ENCODE measurements around the gene LSG1. TPM values are rescaled to one million over a fixed set of nuclear protein-coding genes. Genes with fewer than 3 reads are reported as not detected.

Gene LSG1
- total RNA-seq, 2 experiments from 2014 or later: 50.6 to 56.6 TPM

GRCh38 chr3:194691481-194692283 lies 19.7 kb upstream of the LSG1 start:
- no peak overlapping the region for H3K27ac Mint-ChIP-seq
- DNase-seq: no peak
- H3K9me3 Mint-ChIP-seq: no peaks in the 10 kb centered on the region
- no peak overlapping the region for H3K4me3 Mint-ChIP-seq
- peaks cover 15% of the 10 kb centered on the region for H3K27me3 Mint-ChIP-seq
- no peaks in the 10 kb centered on the region for H3K36me3 Mint-ChIP-seq
- peaks cover 23% of the 10 kb centered on the region for H3K4me1 Mint-ChIP-seq

DNA sequence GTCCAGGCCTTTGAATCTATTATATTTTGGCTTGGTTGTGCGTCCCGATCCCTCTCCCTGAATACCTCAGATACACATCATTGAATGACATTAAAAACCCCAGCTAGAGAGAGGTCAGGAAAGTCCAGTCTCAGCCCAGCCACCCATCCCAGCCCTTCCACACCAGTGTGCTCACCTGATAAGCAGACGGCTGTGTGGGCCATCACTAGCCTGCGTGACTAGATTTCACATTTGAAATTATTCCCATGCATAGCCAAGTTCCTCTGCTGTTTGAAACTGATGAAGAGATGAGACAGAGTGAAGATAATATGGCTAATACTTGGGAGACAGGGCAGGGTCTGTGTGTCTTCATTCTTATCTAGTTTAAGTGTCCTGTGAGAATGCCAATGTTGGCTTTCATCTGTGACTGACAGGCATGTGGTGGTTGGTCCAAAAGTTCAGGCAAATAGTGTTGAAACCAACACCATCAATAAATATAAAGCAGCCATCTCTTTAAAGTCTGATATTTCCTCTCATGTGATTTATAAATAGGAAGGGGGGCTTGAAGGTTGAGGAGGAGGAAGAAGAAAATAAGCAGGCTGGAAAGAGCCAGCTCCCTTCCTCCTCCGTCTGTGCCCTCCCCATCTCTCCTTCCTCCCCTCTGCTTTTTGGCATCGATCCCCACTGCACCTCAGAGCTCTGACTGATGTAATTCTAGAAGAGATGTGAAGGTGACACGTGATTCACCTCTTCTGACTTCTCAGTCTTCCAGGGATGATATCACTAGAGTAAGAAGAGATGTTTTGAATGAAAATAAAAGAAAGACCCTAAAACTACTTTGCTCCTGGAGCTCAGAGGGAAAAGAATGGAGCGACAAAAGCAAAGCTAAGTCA lies 18.7 kb upstream of the LSG1 start:
- Mint-ChIP-seq H3K4me1 (peaks cover 27% of the 10 kb centered on the region), H3K36me3 (no peaks in the 10 kb centered on the region), H3K27ac (no peak overlapping the region), H3K27me3 (peaks cover 19% of the 10 kb centered on the region), H3K4me3 (no peak overlapping the region), H3K9me3 (no peaks in the 10 kb centered on the region)
- DNase-seq: no peak

- Mint-ChIP-seq H3K27ac (peak overlapping the region; percentile 32), H3K27me3 (peaks cover 24% of the 10 kb centered on the region), H3K36me3 (no peaks in the 10 kb centered on the region), H3K4me1 (peaks cover 39% of the 10 kb centered on the region), H3K9me3 (no peaks in the 10 kb centered on the region), H3K4me3 (peak overlapping the region; percentile 18)
- DNase-seq: peak; percentile 14
Measured at GRCh38 chr3:194689493-194689944, 17.5 kb upstream of the LSG1 start.

DNA sequence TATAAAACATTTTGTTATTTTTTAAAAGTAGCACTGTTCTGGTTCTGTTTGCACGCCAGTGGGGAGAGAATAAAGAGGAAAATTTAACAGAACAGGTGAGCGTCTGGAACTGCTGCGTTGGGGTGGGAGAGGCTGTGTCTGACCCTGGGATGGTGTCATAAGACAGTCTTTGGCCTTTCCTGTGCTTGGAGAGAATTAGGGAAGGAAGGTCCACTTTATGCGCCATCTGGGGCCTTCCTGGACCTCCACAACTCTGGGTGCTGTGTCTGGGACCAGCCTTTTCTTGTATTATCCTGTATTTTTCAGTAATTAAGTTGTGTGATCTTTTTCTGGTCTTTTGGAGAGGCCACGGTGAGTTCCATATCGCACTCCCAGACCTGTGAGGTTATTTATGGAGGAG lies 17.0 kb upstream of the LSG1 start:
- H3K9me3 Mint-ChIP-seq: no peaks in the 10 kb centered on the region
- no peak for DNase-seq
- no peaks in the 10 kb centered on the region for H3K36me3 Mint-ChIP-seq
- no peak overlapping the region for H3K27ac Mint-ChIP-seq
- peaks cover 30% of the 10 kb centered on the region for H3K27me3 Mint-ChIP-seq
- peak overlapping the region; percentile 19 for H3K4me3 Mint-ChIP-seq
- H3K4me1 Mint-ChIP-seq: peaks cover 44% of the 10 kb centered on the region

DNA sequence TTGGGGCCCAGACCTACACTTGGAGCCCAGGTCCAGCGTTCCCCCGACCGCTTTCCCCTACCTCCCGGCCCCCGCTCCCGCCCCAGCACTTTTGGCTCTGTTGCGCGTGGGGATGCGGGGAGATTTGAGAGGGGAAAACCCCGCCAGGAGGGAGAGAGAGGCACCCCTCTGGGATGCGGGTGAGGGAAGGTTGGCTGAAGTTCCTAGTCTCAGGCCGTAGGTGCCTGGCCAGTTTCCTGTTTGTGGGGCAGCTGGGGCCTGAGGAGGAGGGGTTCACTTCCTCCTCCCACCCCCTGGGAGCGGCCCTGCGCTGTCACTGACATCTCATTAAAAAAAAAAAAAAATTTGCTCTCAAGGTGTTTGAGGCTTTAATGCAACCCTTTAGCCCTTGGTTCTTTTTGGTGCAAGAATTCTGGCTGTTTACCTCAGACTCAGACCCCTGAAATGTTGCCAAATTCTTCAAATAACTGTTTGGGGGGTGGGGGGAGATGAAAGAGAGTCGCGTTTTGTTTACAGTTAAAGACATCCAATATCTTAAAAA lies 16.3 kb upstream of the LSG1 start:
- peaks cover 30% of the 10 kb centered on the region for H3K27me3 Mint-ChIP-seq
- no peaks in the 10 kb centered on the region for H3K9me3 Mint-ChIP-seq
- no peak overlapping the region for H3K27ac Mint-ChIP-seq
- no peaks in the 10 kb centered on the region for H3K36me3 Mint-ChIP-seq
- peak overlapping the region; percentile 54 for H3K4me3 Mint-ChIP-seq
- peaks cover 44% of the 10 kb centered on the region for H3K4me1 Mint-ChIP-seq
- DNase-seq: peak; percentile 11

- peaks cover 30% of the 10 kb centered on the region for H3K27me3 Mint-ChIP-seq
- H3K9me3 Mint-ChIP-seq: no peaks in the 10 kb centered on the region
- H3K4me3 Mint-ChIP-seq: peak overlapping the region; percentile 78
- peak overlapping the region; percentile 77 for H3K27ac Mint-ChIP-seq
- DNase-seq: peak; percentile 86
- H3K36me3 Mint-ChIP-seq: no peaks in the 10 kb centered on the region
- peaks cover 50% of the 10 kb centered on the region for H3K4me1 Mint-ChIP-seq
Measured at GRCh38 chr3:194687638-194688199, 15.7 kb upstream of the LSG1 start.

- peak overlapping the region; percentile 78 for H3K4me3 Mint-ChIP-seq
- peaks cover 57% of the 10 kb centered on the region for H3K4me1 Mint-ChIP-seq
- H3K9me3 Mint-ChIP-seq: no peaks in the 10 kb centered on the region
- peaks cover 30% of the 10 kb centered on the region for H3K27me3 Mint-ChIP-seq
- H3K27ac Mint-ChIP-seq: peak overlapping the region; percentile 77
- H3K36me3 Mint-ChIP-seq: no peaks in the 10 kb centered on the region
- DNase-seq: peak; percentile 44
Measured at GRCh38 chr3:194686816-194687637, 15.0 kb upstream of the LSG1 start.

- Mint-ChIP-seq H3K9me3 (no peaks in the 10 kb centered on the region), H3K4me1 (peaks cover 57% of the 10 kb centered on the region), H3K36me3 (no peaks in the 10 kb centered on the region), H3K4me3 (peak overlapping the region; percentile 78), H3K27ac (no peak overlapping the region), H3K27me3 (peaks cover 30% of the 10 kb centered on the region)
- no peak for DNase-seq
Measured at GRCh38 chr3:194686414-194686815, 14.4 kb upstream of the LSG1 start.

- Mint-ChIP-seq H3K4me3 (peak within 1 kb of the TSS; percentile 78), H3K36me3 (no peaks in the 10 kb centered on the region), H3K27me3 (peaks cover 27% of the 10 kb centered on the region), H3K9me3 (no peaks in the 10 kb centered on the region), H3K27ac (peak within 1 kb of the TSS; percentile 62), H3K4me1 (peaks cover 59% of the 10 kb centered on the region)
- DNase-seq: peak; percentile 79
Measured at GRCh38 chr3:194685718-194686413, 13.9 kb upstream of the LSG1 start, which contains the start of gene FAM43A. Gene FAM43A (plus strand): TSS chr3:194685883. CDS start chr3:194686827, 944 bp downstream.

GRCh38 chr3:194685065-194685717 lies 13.2 kb upstream of the LSG1 start:
- peaks cover 57% of the 10 kb centered on the region for H3K4me1 Mint-ChIP-seq
- H3K36me3 Mint-ChIP-seq: no peaks in the 10 kb centered on the region
- H3K27me3 Mint-ChIP-seq: peaks cover 25% of the 10 kb centered on the region
- peak overlapping the region; percentile 78 for H3K4me3 Mint-ChIP-seq
- no peak for DNase-seq
- H3K27ac Mint-ChIP-seq: peak overlapping the region; percentile 62
- no peaks in the 10 kb centered on the region for H3K9me3 Mint-ChIP-seq

- Mint-ChIP-seq H3K4me1 (peaks cover 41% of the 10 kb centered on the region), H3K27me3 (peaks cover 20% of the 10 kb centered on the region), H3K9me3 (no peaks in the 10 kb centered on the region), H3K36me3 (no peaks in the 10 kb centered on the region), H3K27ac (no peak overlapping the region), H3K4me3 (no peak overlapping the region)
- no peak for DNase-seq
Measured at GRCh38 chr3:194683380-194683779, 11.4 kb upstream of the LSG1 start.

DNA sequence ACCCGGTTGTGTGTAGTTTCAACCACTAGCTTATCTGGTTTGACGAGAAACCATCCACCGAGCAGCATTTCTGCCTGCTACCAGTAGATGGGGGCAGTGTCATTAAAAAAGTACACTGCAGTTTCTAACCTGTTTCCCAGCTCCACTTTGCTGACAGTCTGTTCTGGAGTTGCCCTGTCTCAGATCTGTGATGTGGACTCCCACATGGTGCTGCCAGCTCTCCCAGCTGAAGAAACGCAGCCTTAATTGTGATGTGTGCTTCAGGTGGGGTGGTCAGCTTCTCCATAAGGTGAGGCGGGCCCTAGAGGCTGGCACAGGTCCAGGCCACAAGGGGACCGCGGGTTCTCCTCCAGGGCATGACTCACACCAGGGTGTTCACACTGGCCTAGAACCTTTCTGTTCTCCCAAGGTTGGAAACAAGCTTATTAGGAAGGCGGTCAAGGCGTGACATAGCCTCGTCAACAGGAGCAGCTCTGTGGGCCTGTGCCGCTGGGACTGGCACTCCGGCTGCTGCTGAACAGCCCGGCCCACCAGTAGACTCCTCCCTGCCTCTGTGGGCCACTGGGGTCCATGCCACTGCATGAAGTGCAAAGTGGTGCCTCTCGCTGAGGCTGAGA lies 10.8 kb upstream of the LSG1 start:
- peaks cover 41% of the 10 kb centered on the region for H3K4me1 Mint-ChIP-seq
- no peaks in the 10 kb centered on the region for H3K9me3 Mint-ChIP-seq
- H3K27me3 Mint-ChIP-seq: peaks cover 20% of the 10 kb centered on the region
- DNase-seq: peak; percentile 61
- no peak overlapping the region for H3K27ac Mint-ChIP-seq
- no peaks in the 10 kb centered on the region for H3K36me3 Mint-ChIP-seq
- no peak overlapping the region for H3K4me3 Mint-ChIP-seq

DNA sequence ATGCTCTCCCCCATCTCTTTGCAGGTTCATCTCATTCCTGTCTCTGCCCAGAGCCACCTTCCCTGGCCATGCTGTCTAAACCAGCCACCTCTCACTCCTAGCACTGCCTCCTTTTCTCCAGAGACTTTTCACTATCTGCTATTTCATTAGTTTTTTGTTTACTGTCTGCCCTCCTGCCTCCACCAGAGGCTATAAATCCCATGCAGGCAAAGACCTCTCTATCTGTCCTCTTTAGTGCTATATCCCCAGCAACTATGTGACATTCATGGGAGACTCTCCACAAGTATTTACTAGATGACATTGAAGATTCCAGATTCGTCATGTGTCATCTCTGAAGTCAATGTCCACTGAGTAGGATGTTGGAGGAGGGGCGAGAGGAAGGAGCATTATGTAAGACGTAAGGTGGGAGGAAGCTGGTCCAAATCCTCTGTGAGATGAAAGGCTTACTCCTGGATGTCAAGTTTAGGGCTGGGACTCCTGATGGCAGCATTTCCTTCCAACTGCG lies 10.2 kb upstream of the LSG1 start:
- no peaks in the 10 kb centered on the region for H3K9me3 Mint-ChIP-seq
- no peak overlapping the region for H3K4me3 Mint-ChIP-seq
- no peak for DNase-seq
- no peaks in the 10 kb centered on the region for H3K36me3 Mint-ChIP-seq
- H3K4me1 Mint-ChIP-seq: peaks cover 39% of the 10 kb centered on the region
- H3K27me3 Mint-ChIP-seq: peaks cover 17% of the 10 kb centered on the region
- H3K27ac Mint-ChIP-seq: no peak overlapping the region

Measured in activated naive CD8-positive, alpha-beta T cell treated with anti-CD3 and anti-CD28 coated beads for 36 hours (primary cell).